B cell (primary cell): Measurements from ENCODE around the gene TBPL2. TPM values are rescaled to one million over a fixed set of nuclear protein-coding genes. Genes with fewer than 3 reads are reported as not detected.

ENCODE experiments used
- ATAC-seq: fragments of 200-7000 bp; cut with Tn5 transposase; one replicate; pipeline ENCODE4 v1.10.0; 2021; ENCODE audit warnings: low read depth, mild to moderate bottlenecking, moderate number of reproducible peaks, moderate library complexity
- CTCF ChIA-PET: fragments of 350-600 bp; sonication (Branson Sonifier 250); formaldehyde crosslinking; loops from one replicate; lab custom pipeline; 2021; ENCODE audit warnings: antibody characterized with exemption, inconsistent platforms; lab: Charles Lee
- POLR2A ChIA-PET: fragments of 350-600 bp; sonication (Branson Sonifier 250); formaldehyde crosslinking; loops from one replicate; lab custom pipeline; 2021; ENCODE audit warnings: antibody characterized with exemption; lab: Charles Lee
- DNase-seq: peaks from one replicate; pipeline ENCODE4 v3.0.0; 2013
- H2AFZ ChIP-seq: 2 replicates; pipeline ENCODE4 v1.6.1; 2012; ENCODE audit warnings: mild to moderate bottlenecking, low read depth, low read length; ENCODE audit not compliant: insufficient read depth, poor library complexity, severe bottlenecking
- H3K27ac ChIP-seq, 2 donors: 1 replicate in 1 of 2; 2 replicates in 1 of 2; pipeline ENCODE4 v1.5.1; 2012 to 2013; ENCODE audit warnings: low read length in 2 of 2, mild to moderate bottlenecking in 2 of 2, moderate library complexity in 1 of 2
- H3K27me3 ChIP-seq, 4 experiments: fragments of 200-600 bp in 1 of 4; sonication (generic) in 1 of 4; replicated peaks in 1 of 4; 1 replicate in 2 of 4; 2 replicates in 2 of 4; pipeline versions ENCODE4 v1.6.1 to v1.7.0; 2013 to 2016; ENCODE audit warnings: low read length in 3 of 4, mild to moderate bottlenecking in 2 of 4, mixed read lengths in 1 of 4, moderate library complexity in 1 of 4; ENCODE audit not compliant: insufficient read depth in 4 of 4, control insufficient read depth in 3 of 4; ENCODE audit errors: control extremely low read depth in 1 of 4
- H3K36me3 ChIP-seq, 2 experiments: replicated peaks in 1 of 2; 1 replicate in 1 of 2; 2 replicates in 1 of 2; pipeline versions ENCODE4 v1.6.1 to v1.7.1; 2013; ENCODE audit warnings: low read length in 1 of 2; ENCODE audit not compliant: insufficient read depth in 2 of 2, control insufficient read depth in 1 of 2; ENCODE audit errors: control extremely low read depth in 1 of 2, extremely low read depth in 1 of 2
- H3K4me1 ChIP-seq, 2 donors: fragments of 200-600 bp in 1 of 2; sonication (generic) in 1 of 2; 1 replicate in 1 of 2; 2 replicates in 1 of 2; pipeline versions ENCODE4 v1.5.1 to v1.6.1; 2013 to 2017; ENCODE audit warnings: low read length in 2 of 2; ENCODE audit not compliant: control insufficient read depth in 2 of 2, insufficient read depth in 2 of 2
- H3K4me2 ChIP-seq: replicated peaks from 2 replicates; pipeline ENCODE3; 2012; ENCODE audit warnings: mild to moderate bottlenecking, low read depth, low read length; ENCODE audit not compliant: poor library complexity, severe bottlenecking
- H3K4me3 ChIP-seq, 5 experiments: fragments of 200-600 bp in 1 of 5; sonication (generic) in 1 of 5; 1 replicate in 3 of 5; 2 replicates in 2 of 5; pipeline versions ENCODE4 v1.5.1 to v1.7.0; 2011 to 2016; ENCODE audit warnings: low read length in 4 of 5, mild to moderate bottlenecking in 4 of 5, low read depth in 2 of 5, control low read depth in 1 of 5, moderate library complexity in 1 of 5; ENCODE audit not compliant: insufficient read depth in 1 of 5; ENCODE audit errors: control extremely low read depth in 1 of 5, extremely low read depth in 1 of 5
- H3K79me2 ChIP-seq: fragments of 200-600 bp; sonication (generic); one replicate; pipeline ENCODE4 v1.6.0; 2016; ENCODE audit warnings: low read length; ENCODE audit not compliant: control insufficient read depth, insufficient read depth
- H3K9ac ChIP-seq: fragments of 200-600 bp; sonication (generic); 2 replicates; pipeline ENCODE4 v1.6.1; 2017; ENCODE audit warnings: mild to moderate bottlenecking, low read length, moderate library complexity
- H3K9me3 ChIP-seq, 3 donors: one replicate each; pipeline versions ENCODE4 v1.6.1 to v1.7.1; 2013; ENCODE audit warnings: low read length in 2 of 3; ENCODE audit not compliant: control insufficient read depth in 2 of 3, insufficient read depth in 1 of 3; ENCODE audit errors: control extremely low read depth in 1 of 3
- H4K20me1 ChIP-seq: 2 replicates; pipeline ENCODE4 v1.6.0; 2012; ENCODE audit warnings: mild to moderate bottlenecking, low read length; ENCODE audit not compliant: insufficient read depth, control insufficient read depth, poor library complexity, severe bottlenecking
- H3K27ac Mint-ChIP-seq: one replicate; pipeline ENCODE4 v1.8.0; 2021; ENCODE audit warnings: mixed read lengths
- H3K27me3 Mint-ChIP-seq: one replicate; pipeline ENCODE4 v1.8.0; 2021; ENCODE audit warnings: mixed read lengths
- H3K4me1 Mint-ChIP-seq: one replicate; pipeline ENCODE4 v1.8.0; 2021; ENCODE audit warnings: mixed read lengths
- H3K4me3 Mint-ChIP-seq: one replicate; pipeline ENCODE4 v1.8.0; 2021; ENCODE audit warnings: mixed read lengths
- H3K9me3 Mint-ChIP-seq: one replicate; pipeline ENCODE4 v1.8.0; 2022; ENCODE audit warnings: mixed read lengths; ENCODE audit not compliant: insufficient read depth
- EZH2 ChIP-seq: IDR thresholded peaks from 2 replicates; pipeline ENCODE4 v1.6.1; 2012; ENCODE audit warnings: borderline replicate concordance, low read depth, mild to moderate bottlenecking, moderate library complexity, low read length; ENCODE audit not compliant: insufficient read depth, poor library complexity, severe bottlenecking
- WGBS: methylation state at CpG from one replicate; pipeline ENCODE4 v1.1.5; 2013; ENCODE audit warnings: missing lambda C conversion rate; ENCODE audit not compliant: insufficient coverage; 5-methylcytosine and 5-hydroxymethylcytosine counted together
- intact Hi-C: fragments of 100-400 bp; cut with micrococcal nuclease; formaldehyde crosslinking; loops from one replicate; pipeline ENCODE4 v1.10.0; 2022
- polyA plus RNA-seq: library from polyadenylated mRNA; depleted of rRNA; stranded (reverse); fragments of >200 nt; gene quantifications from 2 replicates; pipeline ENCODE4 v1.2.3, GENCODE V29; 2012
- total RNA-seq, 2 donors: library from RNA; stranded (reverse); fragments of 120-200 nt in 1 of 2; gene quantifications; 1 replicate in 1 of 2; 2 replicates in 1 of 2; pipeline versions ENCODE4 v1.2.3 to v1.2.4, GENCODE V29; 2013 to 2022
- TF ChIP-seq, protein P1 (sequence below): fragments of 200-600 bp; IDR thresholded peaks from one replicate; pipeline ENCODE4 v1.8.0; 2022; ENCODE audit warnings: antibody characterized with exemption, mild to moderate bottlenecking

Gene TBPL2
- total and polyA plus RNA-seq, 2 donors (not counting 1 experiment from before 2014, with no cell fraction given), result not detected

DNA sequence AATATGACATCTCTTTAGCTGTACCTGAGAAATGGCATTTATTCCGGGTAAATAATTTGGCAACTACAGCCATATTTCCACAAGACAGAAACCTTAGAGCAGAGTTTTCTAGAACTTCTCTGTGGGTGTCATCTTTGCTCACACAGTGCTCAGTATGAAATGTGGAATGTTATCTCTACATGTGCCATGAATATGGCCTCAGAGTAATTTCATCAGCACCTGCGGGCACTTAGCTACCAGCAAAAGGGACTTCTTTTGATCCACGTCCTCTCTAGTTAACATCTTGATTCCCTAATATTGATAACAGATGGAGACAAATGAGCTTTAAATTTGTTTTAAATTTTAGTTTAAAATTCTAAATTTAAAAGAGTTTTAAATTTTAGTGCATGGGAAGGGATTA is 25.9 kb downstream of the TBPL2 start:
- ATAC-seq (no peak), DNase-seq (no peak)
- no peak overlapping the region for H3K27ac ChIP-seq
- H3K9me3 ChIP-seq, result no peaks in the 10 kb centered on the region
- Mint-ChIP-seq H3K4me3 (no peak overlapping the region), H3K4me1 (peaks cover 21% of the 10 kb centered on the region), H3K27me3 (peaks cover 19% of the 10 kb centered on the region), H3K27ac (no peak overlapping the region), H3K9me3 (no peaks in the 10 kb centered on the region)
- WGBS, result no CpG with 5 or more reads among the region's 3 CpGs
- peaks cover 27% of the 10 kb centered on the region for H3K79me2 ChIP-seq
- H2AFZ ChIP-seq, result no peak overlapping the region
- H3K4me2 ChIP-seq, result no peak overlapping the region
- no peaks in the 10 kb centered on the region for H4K20me1 ChIP-seq
- CTCF ChIA-PET, result interaction anchor here (1.3 kb wide), 1 partner anchor 31 kb away, joined by 4 read pairs; no protein-coding TSS in a partner anchor
- H3K9ac ChIP-seq, result no peak overlapping the region
- no peaks in the 10 kb centered on the region for H3K27me3 ChIP-seq
- no peak for TF ChIP-seq EZH2
- TF ChIP-seq, protein P1, sequence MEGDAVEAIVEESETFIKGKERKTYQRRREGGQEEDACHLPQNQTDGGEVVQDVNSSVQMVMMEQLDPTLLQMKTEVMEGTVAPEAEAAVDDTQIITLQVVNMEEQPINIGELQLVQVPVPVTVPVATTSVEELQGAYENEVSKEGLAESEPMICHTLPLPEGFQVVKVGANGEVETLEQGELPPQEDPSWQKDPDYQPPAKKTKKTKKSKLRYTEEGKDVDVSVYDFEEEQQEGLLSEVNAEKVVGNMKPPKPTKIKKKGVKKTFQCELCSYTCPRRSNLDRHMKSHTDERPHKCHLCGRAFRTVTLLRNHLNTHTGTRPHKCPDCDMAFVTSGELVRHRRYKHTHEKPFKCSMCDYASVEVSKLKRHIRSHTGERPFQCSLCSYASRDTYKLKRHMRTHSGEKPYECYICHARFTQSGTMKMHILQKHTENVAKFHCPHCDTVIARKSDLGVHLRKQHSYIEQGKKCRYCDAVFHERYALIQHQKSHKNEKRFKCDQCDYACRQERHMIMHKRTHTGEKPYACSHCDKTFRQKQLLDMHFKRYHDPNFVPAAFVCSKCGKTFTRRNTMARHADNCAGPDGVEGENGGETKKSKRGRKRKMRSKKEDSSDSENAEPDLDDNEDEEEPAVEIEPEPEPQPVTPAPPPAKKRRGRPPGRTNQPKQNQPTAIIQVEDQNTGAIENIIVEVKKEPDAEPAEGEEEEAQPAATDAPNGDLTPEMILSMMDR, result no peak
- H3K4me1 ChIP-seq, result peaks cover 16 to 17% of the 10 kb centered on the region in 2 donors
- POLR2A ChIA-PET, result no interaction called here
- no peak overlapping the region for H3K4me3 ChIP-seq
- H3K36me3 ChIP-seq, result no peaks in the 10 kb centered on the region
- intact Hi-C loops, result loop anchor here (5.0 to 10.0 kb wide), 2 partner anchors 170 to 1978 kb away; partner anchors contain the start of genes KTN1 and NAA30

DNA sequence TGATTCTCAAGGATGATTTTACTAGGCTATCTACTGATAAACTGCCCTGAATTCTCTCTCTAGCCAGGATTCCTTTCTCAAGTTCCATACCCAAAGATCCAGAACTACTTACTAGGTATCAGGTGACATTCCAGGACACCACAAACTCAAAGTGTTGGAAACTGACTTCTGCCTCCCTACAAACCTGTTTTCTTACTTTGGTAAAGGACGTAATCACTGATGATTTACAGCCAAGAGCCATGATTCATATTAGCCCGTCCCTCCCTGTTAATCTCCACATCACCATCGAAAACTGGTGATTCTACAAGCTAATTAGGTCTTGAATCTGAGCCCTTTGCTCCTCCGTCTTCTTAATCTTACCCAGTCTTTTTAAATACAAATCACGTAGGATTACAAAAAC is 27.7 kb downstream of the TBPL2 start:
- Mint-ChIP-seq H3K9me3 (no peaks in the 10 kb centered on the region), H3K4me3 (peak overlapping the region; percentile 42), H3K4me1 (peaks cover 31% of the 10 kb centered on the region), H3K27ac (no peak overlapping the region), H3K27me3 (peaks cover 19% of the 10 kb centered on the region)
- no peak for DNase-seq
- no peak for ATAC-seq
- ChIA-PET POLR2A (no interaction called here), CTCF (no interaction called here)
- Histone ChIP-seq H3K4me1 (peaks cover 16 to 17% of the 10 kb centered on the region in 2 donors), H3K27me3 (no peaks in the 10 kb centered on the region), H3K9ac (no peak overlapping the region), H3K36me3 (no peaks in the 10 kb centered on the region), H3K4me3 (no peak overlapping the region), H3K4me2 (no peak overlapping the region), H3K27ac (no peak overlapping the region), H3K9me3 (no peaks in the 10 kb centered on the region), H3K79me2 (peaks cover 46% of the 10 kb centered on the region), H4K20me1 (peaks cover 6% of the 10 kb centered on the region), H2AFZ (peak overlapping the region; percentile 98)
- TF ChIP-seq, protein P1, result no peak
- TF ChIP-seq EZH2, result no peak
- 90% methylated on average over 3 of the region's 5 CpGs for WGBS
- intact Hi-C loops, result loop anchor here (5.0 to 10.0 kb wide), 2 partner anchors 172 to 1980 kb away; partner anchors contain the start of genes KTN1 and NAA30
